SK-N-SH treated with all-trans-retinoic acid at 6 μM for 48 hours (cell line): Measurements from ENCODE around the gene PLD5.

Experiments used
- ARNTL ChIP-seq: fragments of 450-650 bp; formaldehyde crosslinking; IDR thresholded peaks from 2 replicates; pipeline ENCODE4 v1.5.0; 2020; ENCODE audit warnings: low read depth, mild to moderate bottlenecking, moderate library complexity, borderline replicate concordance
- GLIS3 ChIP-seq: fragments of 250-450 bp; sonication (Bioruptor Pico); IDR thresholded peaks from 2 replicates; pipeline ENCODE4 v1.5.0; 2020; ENCODE audit warnings: mild to moderate bottlenecking, moderate library complexity
- ISL1 ChIP-seq: fragments of 250-450 bp; sonication (Bioruptor Pico); IDR thresholded peaks from 2 replicates; pipeline ENCODE4 v2.1.2; 2022; ENCODE audit warnings: mild to moderate bottlenecking, moderate library complexity
- PPARA ChIP-seq: fragments of 250-450 bp; sonication (Bioruptor Pico); IDR thresholded peaks from 2 replicates; pipeline ENCODE4 v1.5.0; 2020; ENCODE audit warnings: mild to moderate bottlenecking, borderline replicate concordance
- SNAI2 ChIP-seq: fragments of 250-450 bp; sonication (Bioruptor Pico); IDR thresholded peaks from 2 replicates; pipeline ENCODE4 v1.5.0; 2020; ENCODE audit warnings: mild to moderate bottlenecking, moderate library complexity
- TCF4 ChIP-seq: fragments of 250-450 bp; sonication (Bioruptor Pico); IDR thresholded peaks from 2 replicates; pipeline ENCODE4 v1.8.0; 2021; ENCODE audit warnings: mild to moderate bottlenecking, moderate library complexity, borderline replicate concordance
- TOX ChIP-seq: fragments of 250-450 bp; sonication (Bioruptor Pico); IDR thresholded peaks from 2 replicates; pipeline ENCODE4 v1.8.0; 2021; ENCODE audit warnings: mild to moderate bottlenecking, moderate library complexity, borderline replicate concordance
- ZFP30 ChIP-seq: fragments of 450-650 bp; formaldehyde crosslinking; IDR thresholded peaks from 2 replicates; pipeline ENCODE4 v1.5.0; 2022; ENCODE audit warnings: mild to moderate bottlenecking, moderate library complexity
- ZNF565 ChIP-seq: fragments of 450-650 bp; formaldehyde crosslinking; conservative IDR thresholded peaks from 2 replicates; pipeline ENCODE4 v1.5.0; 2020; ENCODE audit warnings: low read depth, mild to moderate bottlenecking, moderate library complexity
- TF ChIP-seq, protein P1 (sequence below): fragments of 250-450 bp; sonication (Bioruptor Pico); IDR thresholded peaks from 2 replicates; pipeline ENCODE4 v1.5.1; 2020; ENCODE audit warnings: low read depth, mild to moderate bottlenecking, moderate library complexity
- TF ChIP-seq, protein P2 (sequence below): fragments of 250-450 bp; sonication (Bioruptor Pico); IDR thresholded peaks from 2 replicates; pipeline ENCODE4 v1.8.0; 2020; ENCODE audit warnings: mild to moderate bottlenecking, moderate library complexity, borderline replicate concordance
- TF ChIP-seq, protein P3 (sequence below): fragments of 250-450 bp; sonication (Bioruptor Pico); IDR thresholded peaks from 2 replicates; pipeline ENCODE4 v1.5.0; 2020; ENCODE audit warnings: mild to moderate bottlenecking, moderate library complexity

DNA sequence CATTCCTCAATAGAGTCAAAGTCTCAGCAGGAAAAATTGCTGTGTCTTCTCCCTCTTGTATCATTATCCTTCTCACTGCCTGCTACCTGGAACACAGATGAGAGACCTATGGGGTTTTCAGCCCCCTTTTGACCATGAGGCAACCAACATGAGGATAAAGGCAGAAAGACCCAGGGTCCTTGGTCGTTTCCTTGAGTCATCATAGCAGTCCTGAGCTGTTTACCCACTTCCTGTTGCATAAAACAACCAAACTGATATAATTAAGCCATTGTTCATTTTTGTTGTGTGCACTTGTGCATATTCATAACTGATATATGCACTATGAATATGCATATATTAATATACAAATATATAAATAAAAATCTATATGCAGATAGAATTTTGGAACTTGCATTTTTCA lies 337.3 kb downstream of the PLD5 start:
- TF ChIP-seq ISL1 (CRISPR knock-in tag), result no peak
- TF ChIP-seq, protein P1, sequence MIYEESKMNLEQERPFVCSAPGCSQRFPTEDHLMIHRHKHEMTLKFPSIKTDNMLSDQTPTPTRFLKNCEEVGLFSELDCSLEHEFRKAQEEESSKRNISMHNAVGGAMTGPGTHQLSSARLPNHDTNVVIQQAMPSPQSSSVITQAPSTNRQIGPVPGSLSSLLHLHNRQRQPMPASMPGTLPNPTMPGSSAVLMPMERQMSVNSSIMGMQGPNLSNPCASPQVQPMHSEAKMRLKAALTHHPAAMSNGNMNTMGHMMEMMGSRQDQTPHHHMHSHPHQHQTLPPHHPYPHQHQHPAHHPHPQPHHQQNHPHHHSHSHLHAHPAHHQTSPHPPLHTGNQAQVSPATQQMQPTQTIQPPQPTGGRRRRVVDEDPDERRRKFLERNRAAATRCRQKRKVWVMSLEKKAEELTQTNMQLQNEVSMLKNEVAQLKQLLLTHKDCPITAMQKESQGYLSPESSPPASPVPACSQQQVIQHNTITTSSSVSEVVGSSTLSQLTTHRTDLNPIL (CRISPR knock-in tag), result no peak
- TF ChIP-seq TCF4 (CRISPR knock-in tag), result no peak
- TF ChIP-seq ZNF565 (CRISPR knock-in tag), result no peak
- TF ChIP-seq ZFP30 (CRISPR knock-in tag), result no peak
- TF ChIP-seq, protein P2, sequence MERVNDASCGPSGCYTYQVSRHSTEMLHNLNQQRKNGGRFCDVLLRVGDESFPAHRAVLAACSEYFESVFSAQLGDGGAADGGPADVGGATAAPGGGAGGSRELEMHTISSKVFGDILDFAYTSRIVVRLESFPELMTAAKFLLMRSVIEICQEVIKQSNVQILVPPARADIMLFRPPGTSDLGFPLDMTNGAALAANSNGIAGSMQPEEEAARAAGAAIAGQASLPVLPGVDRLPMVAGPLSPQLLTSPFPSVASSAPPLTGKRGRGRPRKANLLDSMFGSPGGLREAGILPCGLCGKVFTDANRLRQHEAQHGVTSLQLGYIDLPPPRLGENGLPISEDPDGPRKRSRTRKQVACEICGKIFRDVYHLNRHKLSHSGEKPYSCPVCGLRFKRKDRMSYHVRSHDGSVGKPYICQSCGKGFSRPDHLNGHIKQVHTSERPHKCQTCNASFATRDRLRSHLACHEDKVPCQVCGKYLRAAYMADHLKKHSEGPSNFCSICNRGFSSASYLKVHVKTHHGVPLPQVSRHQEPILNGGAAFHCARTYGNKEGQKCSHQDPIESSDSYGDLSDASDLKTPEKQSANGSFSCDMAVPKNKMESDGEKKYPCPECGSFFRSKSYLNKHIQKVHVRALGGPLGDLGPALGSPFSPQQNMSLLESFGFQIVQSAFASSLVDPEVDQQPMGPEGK (CRISPR knock-in tag), result no peak
- TF ChIP-seq ARNTL (CRISPR knock-in tag), result no peak
- TF ChIP-seq, protein P3, sequence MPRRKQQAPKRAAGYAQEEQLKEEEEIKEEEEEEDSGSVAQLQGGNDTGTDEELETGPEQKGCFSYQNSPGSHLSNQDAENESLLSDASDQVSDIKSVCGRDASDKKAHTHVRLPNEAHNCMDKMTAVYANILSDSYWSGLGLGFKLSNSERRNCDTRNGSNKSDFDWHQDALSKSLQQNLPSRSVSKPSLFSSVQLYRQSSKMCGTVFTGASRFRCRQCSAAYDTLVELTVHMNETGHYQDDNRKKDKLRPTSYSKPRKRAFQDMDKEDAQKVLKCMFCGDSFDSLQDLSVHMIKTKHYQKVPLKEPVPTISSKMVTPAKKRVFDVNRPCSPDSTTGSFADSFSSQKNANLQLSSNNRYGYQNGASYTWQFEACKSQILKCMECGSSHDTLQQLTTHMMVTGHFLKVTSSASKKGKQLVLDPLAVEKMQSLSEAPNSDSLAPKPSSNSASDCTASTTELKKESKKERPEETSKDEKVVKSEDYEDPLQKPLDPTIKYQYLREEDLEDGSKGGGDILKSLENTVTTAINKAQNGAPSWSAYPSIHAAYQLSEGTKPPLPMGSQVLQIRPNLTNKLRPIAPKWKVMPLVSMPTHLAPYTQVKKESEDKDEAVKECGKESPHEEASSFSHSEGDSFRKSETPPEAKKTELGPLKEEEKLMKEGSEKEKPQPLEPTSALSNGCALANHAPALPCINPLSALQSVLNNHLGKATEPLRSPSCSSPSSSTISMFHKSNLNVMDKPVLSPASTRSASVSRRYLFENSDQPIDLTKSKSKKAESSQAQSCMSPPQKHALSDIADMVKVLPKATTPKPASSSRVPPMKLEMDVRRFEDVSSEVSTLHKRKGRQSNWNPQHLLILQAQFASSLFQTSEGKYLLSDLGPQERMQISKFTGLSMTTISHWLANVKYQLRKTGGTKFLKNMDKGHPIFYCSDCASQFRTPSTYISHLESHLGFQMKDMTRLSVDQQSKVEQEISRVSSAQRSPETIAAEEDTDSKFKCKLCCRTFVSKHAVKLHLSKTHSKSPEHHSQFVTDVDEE (CRISPR knock-in tag), result no peak
- TF ChIP-seq SNAI2, result no peak
- TF ChIP-seq GLIS3 (CRISPR knock-in tag), result no peak
- TF ChIP-seq TOX (CRISPR knock-in tag), result no peak
- no peak for TF ChIP-seq PPARA (CRISPR knock-in tag)
